Stimulated activated naive CD8-positive, alpha-beta T cell treated with anti-CD3 and anti-CD28 coated beads, Interleukin-15, Interleukin-2, amounts not matched to agents 100 ng/mL and 50 ng/mL, for 24 hours (primary cell): ENCODE results near the gene SLC37A2.

ENCODE experiments used
- H3K27ac Mint-ChIP-seq: one replicate; pipeline ENCODE4 v1.8.0; 2021; ENCODE audit warnings: mild to moderate bottlenecking, mixed read lengths
- H3K27me3 Mint-ChIP-seq: one replicate; pipeline ENCODE4 v1.8.0; 2021; ENCODE audit warnings: mixed read lengths
- H3K36me3 Mint-ChIP-seq: one replicate; pipeline ENCODE4 v1.8.0; 2021; ENCODE audit warnings: low read depth, mixed read lengths
- H3K4me1 Mint-ChIP-seq: one replicate; pipeline ENCODE4 v1.8.0; 2021; ENCODE audit warnings: low read depth, mixed read lengths
- H3K4me3 Mint-ChIP-seq: one replicate; pipeline ENCODE4 v1.8.0; 2021; ENCODE audit warnings: mild to moderate bottlenecking, mixed read lengths
- H3K9me3 Mint-ChIP-seq: one replicate; pipeline ENCODE4 v1.8.0; 2021; ENCODE audit warnings: mixed read lengths

Gene SLC37A2

DNA sequence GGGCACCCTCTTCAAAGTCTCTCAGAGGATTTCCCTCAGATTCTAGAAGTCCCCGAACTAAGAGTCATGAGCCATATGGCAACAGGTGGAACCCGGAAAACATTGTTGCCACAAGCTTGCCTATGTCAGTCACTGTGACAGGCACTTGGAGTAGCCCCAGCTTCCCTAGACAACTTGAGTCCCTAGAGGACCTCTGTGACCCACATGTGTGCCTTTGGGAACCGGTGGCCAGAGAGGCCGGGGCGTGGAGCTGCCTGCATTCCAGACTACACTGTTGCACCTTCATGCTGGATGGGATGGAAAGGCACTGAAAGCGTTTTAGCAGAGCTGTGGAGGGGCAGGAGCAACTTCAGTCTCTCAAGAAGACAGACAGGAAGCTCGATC is 12.1 kb downstream of the SLC37A2 start:
- no peak overlapping the region for H3K4me3 Mint-ChIP-seq

DNA sequence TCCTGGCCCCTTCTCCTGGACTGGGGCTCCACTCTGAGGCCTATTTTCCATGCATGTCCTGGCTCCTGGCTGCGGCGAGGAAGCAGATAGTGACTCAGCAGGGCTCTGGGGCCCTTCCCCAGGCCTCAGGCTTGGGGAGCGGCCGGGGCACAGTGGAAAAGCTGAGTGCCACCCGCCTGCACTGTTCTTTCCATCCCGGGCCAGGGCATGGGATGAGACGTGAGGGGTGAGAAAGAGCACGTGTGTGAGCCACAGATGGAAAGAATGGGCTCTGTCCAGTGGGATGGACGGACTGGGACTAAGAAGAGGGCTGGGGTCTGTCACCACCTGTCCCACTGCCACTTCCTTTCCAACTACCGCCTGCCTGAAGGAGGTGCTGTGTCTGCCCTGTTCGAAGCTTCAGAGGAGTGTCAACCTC is 12.8 kb downstream of the SLC37A2 start:
- peaks cover 18% of the 10 kb centered on the region for H3K4me1 Mint-ChIP-seq
- peaks cover 8% of the 10 kb centered on the region for H3K27me3 Mint-ChIP-seq
- no peak overlapping the region for H3K4me3 Mint-ChIP-seq
- H3K36me3 Mint-ChIP-seq = no peaks in the 10 kb centered on the region
- no peak overlapping the region for H3K27ac Mint-ChIP-seq
- no peaks in the 10 kb centered on the region for H3K9me3 Mint-ChIP-seq

More for the DNA sequence above, 12.1 kb downstream of the SLC37A2 start:
- Mint-ChIP-seq H3K27me3 (peaks cover 8% of the 10 kb centered on the region), H3K9me3 (no peaks in the 10 kb centered on the region), H3K27ac (no peak overlapping the region), H3K4me1 (peaks cover 25% of the 10 kb centered on the region), H3K36me3 (no peaks in the 10 kb centered on the region)

DNA sequence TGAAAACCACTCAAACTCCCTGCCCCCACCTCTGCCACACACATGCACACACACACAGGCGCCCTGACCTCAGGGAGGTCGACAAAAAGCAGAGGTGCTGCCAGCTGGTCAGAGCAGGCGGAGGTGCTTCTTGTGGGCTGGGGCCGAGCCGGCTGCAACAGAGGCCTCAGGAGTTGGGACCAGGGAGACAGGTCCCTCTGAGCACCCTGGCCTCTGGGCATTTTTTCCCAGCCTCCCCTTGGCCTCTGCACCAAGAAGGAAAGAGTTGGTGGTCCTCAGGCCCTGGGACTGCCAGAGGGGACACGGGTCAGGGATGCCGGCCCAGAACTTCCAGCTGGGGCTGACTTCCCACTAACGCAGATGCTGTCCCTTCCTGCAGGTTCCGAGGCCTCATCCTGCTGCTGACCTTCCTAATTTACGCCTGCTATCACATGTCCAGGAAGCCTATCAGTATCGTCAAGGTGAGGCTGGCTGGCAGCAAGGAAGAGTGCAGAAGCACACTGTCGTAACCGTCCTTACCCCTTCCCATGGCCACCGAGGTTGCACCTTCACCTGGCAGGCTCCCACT is 13.4 kb downstream of the SLC37A2 start:
- H3K36me3 Mint-ChIP-seq = no peaks in the 10 kb centered on the region
- no peak overlapping the region for H3K4me3 Mint-ChIP-seq
- H3K27ac Mint-ChIP-seq = no peak overlapping the region
- peaks cover 8% of the 10 kb centered on the region for H3K27me3 Mint-ChIP-seq
- H3K9me3 Mint-ChIP-seq = no peaks in the 10 kb centered on the region
- H3K4me1 Mint-ChIP-seq = peaks cover 12% of the 10 kb centered on the region

DNA sequence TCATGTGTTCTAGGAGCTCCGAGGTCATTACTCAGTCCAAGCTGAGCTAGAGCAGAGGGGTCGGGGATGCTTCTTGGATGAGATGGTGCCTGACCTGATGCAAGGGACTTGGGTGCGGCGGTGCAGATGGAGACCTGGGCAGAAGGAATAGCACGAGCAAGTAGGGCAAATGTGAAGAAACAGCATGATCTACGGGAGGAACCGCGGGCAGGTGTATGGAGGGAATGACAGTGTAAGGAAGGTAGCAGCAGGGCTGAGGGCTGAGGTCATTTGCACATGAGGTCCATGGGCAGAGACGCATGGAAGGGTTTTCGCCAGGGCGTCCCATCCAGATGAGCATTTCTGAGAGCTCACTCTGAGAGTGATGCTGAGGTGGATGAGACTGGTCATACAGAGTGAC is 14.9 kb downstream of the SLC37A2 start:
- Mint-ChIP-seq H3K36me3 (no peaks in the 10 kb centered on the region), H3K9me3 (no peaks in the 10 kb centered on the region), H3K27me3 (peaks cover 4% of the 10 kb centered on the region), H3K4me1 (no peaks in the 10 kb centered on the region), H3K4me3 (no peak overlapping the region), H3K27ac (no peak overlapping the region)

DNA sequence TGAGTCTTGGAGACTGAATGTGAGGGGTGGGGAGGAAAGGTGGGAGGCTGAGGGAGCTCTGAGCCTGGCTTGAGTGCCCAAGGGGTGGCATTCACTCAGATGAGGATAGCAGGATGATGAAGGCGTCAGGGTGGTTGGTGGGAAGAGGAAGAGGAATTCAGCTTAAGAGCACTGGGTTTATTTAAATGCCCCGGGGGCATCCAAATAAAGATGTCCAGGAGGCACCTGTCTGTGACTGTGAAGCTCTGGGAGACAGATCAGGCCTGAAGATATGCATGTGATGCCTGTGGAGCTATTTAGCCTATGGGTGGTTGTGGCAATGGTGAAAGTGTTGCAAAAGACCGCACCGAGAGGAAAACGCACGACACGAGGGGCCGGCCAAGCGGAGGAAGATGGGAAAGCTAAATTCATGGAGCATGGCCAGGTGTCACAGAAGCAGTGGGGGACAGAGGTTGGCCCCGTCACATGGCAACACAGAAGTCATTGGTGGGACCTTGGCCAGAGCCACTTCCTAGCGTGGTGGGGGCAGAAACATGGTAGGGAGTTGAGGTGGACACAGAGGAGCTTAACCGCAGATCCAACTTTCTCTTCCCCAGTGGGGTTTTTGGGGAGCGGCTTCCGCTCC is 15.5 kb downstream of the SLC37A2 start:
- H3K27me3 Mint-ChIP-seq = peaks cover 4% of the 10 kb centered on the region
- H3K27ac Mint-ChIP-seq = no peak overlapping the region
- no peaks in the 10 kb centered on the region for H3K4me1 Mint-ChIP-seq
- H3K4me3 Mint-ChIP-seq = no peak overlapping the region
- H3K36me3 Mint-ChIP-seq = no peaks in the 10 kb centered on the region
- H3K9me3 Mint-ChIP-seq = no peaks in the 10 kb centered on the region

DNA sequence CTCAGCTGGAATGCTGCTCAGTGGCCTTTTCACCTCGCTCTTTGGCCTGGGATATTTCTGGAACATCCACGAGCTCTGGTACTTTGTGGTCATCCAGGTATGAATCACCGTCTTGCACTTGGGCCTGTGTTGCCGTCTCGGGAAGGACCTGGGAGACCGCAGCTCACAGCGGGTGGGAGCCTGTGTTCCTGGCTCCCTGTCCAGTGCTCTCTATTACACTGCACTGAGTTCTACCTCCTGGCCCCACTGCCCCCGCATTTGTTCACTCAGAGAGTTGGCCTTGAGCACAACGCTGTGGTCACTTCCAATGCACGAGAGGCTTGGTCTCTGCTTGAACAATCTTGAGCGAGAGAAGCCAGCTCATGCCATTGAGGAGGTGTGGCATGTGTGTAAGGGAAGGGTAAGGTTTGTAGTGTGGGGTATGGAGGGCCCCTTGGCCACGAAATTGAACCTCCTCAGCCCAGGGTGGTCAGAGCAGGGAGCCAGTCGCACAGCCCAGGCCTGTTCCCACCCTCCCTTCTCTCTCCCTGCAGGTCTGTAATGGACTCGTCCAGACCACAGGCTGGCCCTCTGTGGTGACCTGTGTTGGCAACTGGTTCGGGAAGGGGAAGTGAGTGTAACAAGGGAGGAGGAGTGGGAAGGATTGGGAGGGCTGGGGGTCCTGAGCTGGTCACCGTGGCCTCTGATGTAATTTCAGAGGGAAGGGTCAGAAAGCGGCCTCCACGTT is 16.2 kb downstream of the SLC37A2 start:
- Mint-ChIP-seq H3K4me1 (no peaks in the 10 kb centered on the region), H3K9me3 (no peaks in the 10 kb centered on the region), H3K4me3 (no peak overlapping the region), H3K27me3 (peaks cover 4% of the 10 kb centered on the region), H3K27ac (no peak overlapping the region), H3K36me3 (no peaks in the 10 kb centered on the region)

DNA sequence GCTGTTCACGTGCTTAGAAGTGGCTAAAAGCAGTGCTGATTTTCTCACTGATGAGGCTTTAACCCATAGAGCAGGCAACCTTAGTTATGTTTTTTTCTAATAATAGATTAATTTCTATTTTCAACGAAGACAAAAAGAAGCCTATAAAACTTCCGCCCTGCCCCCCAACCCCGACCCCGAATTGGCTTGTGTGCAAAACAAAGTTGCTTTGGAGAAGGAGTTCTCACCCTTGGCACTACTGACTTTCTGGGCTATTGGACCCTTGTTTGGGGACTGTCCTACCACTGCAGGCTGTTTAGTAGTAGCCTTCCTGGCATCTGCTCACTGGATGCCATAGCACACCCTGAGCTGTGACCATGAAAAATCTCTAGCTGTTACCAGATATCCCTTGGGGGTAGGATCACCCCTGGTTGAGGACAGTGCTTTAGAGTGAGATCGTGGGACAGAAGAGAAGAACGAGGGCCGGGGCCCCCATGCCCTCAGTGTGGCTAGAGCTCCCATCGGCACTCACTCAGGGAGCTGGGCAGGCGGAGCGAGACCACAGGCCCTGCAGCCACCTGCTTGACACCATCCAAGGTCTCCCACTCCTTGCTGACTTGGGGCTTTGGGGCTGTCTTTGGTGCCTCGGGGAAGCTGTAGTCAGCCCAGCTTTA is 16.9 kb downstream of the SLC37A2 start:
- H3K27ac Mint-ChIP-seq = no peak overlapping the region
- H3K27me3 Mint-ChIP-seq = peaks cover 4% of the 10 kb centered on the region
- H3K4me1 Mint-ChIP-seq = no peaks in the 10 kb centered on the region
- H3K9me3 Mint-ChIP-seq = no peaks in the 10 kb centered on the region
- H3K4me3 Mint-ChIP-seq = no peak overlapping the region
- no peaks in the 10 kb centered on the region for H3K36me3 Mint-ChIP-seq

DNA sequence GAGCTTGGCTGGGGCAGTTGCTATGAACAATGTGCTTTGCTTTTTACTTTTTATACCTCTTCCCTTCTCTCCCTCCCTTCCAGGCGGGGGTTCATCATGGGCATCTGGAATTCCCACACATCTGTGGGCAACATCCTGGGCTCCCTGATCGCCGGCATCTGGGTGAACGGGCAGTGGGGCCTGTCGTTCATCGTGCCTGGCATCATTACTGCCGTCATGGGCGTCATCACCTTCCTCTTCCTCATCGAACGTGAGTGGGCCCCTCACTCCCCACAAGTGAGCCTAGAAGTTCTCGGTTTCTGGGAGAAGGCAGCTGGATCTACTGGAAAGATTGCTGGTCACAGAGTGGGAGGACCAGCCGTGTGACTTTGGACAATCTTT is 17.4 kb downstream of the SLC37A2 start:
- Mint-ChIP-seq H3K9me3 (no peaks in the 10 kb centered on the region), H3K27ac (no peak overlapping the region), H3K27me3 (peaks cover 4% of the 10 kb centered on the region), H3K4me1 (no peaks in the 10 kb centered on the region), H3K36me3 (no peaks in the 10 kb centered on the region), H3K4me3 (no peak overlapping the region)

DNA sequence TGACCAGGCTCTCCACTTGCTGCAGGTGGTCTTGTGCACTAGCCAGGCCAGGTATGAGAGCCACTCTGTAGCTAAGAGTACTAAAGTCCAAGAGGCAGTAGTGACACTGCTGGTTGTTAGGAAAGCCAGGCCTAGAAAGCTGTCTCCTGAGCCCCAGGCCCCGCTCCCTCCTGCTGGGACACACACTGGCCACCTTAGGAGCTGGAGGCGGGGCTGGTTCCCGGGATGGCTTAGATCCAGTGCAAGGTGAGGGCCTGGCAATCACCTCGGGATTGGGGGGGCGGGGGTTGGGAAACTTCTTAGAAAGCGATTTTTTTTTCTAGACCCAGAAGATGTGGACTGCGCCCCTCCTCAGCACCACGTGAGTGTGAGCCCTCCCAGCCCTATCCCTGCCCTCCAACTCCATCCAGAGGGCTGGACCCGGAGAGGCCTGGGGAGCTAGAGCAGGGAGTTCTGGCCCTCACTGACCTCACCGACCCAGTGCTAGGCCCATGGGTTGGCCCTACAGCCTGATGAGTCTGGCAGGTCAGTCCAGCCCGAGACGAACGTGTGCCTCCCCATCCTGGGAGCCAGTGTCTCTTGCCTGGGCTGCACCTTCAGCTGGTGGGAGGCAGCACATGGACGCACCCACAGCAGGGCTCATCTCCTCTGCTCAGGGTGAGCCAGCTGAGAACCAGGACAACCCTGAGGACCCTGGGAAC is 18.1 kb downstream of the SLC37A2 start:
- H3K4me1 Mint-ChIP-seq = no peaks in the 10 kb centered on the region
- H3K27me3 Mint-ChIP-seq = peaks cover 4% of the 10 kb centered on the region
- H3K9me3 Mint-ChIP-seq = no peaks in the 10 kb centered on the region
- H3K4me3 Mint-ChIP-seq = no peak overlapping the region
- H3K27ac Mint-ChIP-seq = no peak overlapping the region
- no peaks in the 10 kb centered on the region for H3K36me3 Mint-ChIP-seq

DNA sequence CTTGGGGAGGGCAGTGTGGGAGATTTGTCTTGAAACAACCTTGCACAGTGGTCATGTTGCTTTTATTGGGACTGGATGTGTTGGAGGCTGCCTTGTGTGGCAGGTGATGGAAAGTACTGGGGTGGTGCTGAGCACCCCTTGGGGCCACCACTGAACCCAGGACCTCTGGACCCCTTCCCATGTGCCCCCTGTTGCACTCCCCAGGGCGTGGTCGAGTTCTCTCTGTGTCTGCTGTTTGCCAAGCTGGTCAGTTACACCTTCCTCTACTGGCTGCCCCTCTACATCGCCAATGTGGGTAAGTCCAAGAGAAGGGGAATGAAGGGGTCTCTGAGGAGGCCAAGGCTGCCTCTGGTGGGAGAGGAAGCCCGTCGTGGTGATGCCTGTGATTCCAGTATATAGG is 18.9 kb downstream of the SLC37A2 start:
- Mint-ChIP-seq H3K4me1 (no peaks in the 10 kb centered on the region), H3K27me3 (peaks cover 4% of the 10 kb centered on the region), H3K9me3 (no peaks in the 10 kb centered on the region), H3K36me3 (no peaks in the 10 kb centered on the region), H3K4me3 (no peak overlapping the region), H3K27ac (no peak overlapping the region)

DNA sequence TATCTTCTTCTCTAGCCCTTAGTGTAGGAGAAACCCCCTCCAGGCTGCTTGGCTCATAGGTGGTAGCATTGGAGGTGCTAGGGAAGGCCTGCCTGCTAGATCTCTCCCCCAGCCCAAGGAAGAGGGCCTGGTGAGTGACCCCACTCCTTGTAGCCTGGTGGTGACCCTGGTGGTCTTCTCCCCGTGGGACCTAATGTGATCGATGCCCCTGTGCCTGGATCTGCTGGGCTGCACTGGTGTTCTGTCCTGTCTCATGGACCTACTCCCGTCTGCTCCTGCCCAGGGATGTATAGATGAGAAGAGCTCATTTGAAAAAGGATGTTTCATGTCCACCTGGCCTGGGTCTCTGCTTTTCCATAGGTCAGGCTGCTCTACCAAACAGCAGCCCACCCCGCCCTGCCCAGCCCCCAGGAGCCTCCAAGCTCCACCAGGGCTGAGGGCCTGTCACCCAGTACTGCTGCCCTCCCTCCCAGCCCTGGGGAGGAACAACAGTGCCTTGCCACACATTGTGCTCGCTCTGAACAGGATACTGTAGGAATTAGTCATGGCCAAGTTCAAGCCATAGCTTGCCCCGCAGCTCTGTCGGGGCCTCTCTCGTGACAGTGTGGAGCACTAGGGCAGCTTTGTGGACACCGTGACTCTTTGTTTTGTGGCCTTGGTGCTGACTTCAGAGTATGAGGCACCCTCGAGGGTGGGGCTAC is 19.7 kb downstream of the SLC37A2 start:
- Mint-ChIP-seq H3K9me3 (no peaks in the 10 kb centered on the region), H3K36me3 (no peaks in the 10 kb centered on the region), H3K4me3 (no peak overlapping the region), H3K27ac (no peak overlapping the region), H3K4me1 (no peaks in the 10 kb centered on the region), H3K27me3 (peaks cover 4% of the 10 kb centered on the region)

DNA sequence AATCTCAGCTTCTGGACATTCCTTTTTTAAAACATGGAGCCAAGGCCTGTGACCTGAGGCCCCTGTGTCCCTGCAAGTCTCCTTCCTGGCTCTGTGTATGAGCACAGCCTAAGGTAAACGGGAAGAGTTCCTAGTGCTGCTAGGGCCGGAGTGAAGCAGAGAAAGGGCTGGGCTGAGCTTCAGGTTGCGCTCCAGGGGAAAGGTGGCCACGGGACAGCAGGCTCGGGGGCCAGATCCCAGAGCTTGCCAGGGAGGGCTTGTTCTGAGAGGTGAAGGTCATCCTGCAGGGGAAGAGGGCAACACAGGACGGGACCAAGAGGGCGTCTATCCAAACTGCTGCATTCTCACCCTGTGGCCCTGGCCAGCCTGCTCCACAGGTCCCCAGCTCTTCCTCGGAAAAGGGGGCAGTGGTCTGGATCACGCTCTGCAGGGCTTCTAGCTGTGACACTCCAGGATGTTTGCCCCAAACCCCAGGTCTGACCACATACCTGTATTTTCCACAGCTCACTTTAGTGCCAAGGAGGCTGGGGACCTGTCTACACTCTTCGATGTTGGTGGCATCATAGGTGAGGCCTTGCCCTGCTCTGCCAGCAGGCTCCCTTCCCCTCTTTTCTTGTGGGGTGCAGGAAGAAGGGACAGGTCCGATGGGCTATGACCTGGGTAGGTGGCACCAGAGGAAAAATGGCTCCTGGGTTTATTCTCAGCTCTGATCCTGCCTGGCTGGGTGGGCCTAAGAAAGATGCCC is 20.4 kb downstream of the SLC37A2 start:
- Mint-ChIP-seq H3K9me3 (no peaks in the 10 kb centered on the region), H3K27me3 (no peaks in the 10 kb centered on the region), H3K36me3 (no peaks in the 10 kb centered on the region)

DNA sequence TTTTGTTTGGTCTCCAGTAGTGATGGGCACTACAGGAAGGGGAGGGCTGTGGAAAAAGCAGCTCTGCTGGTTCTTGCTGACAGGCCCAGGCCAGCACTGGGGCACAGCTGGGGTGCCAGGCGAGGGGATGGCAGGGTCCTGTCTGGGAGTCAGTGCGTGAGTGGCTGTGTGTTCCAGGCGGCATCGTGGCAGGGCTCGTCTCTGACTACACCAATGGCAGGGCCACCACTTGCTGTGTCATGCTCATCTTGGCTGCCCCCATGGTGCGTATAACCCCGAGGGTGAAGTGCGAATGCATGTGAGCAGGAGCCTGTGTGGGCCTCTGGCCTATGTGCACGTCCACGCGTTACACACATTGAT is 20.9 kb downstream of the SLC37A2 start:
- Mint-ChIP-seq H3K36me3 (no peaks in the 10 kb centered on the region), H3K4me3 (no peak overlapping the region), H3K27me3 (no peaks in the 10 kb centered on the region), H3K9me3 (no peaks in the 10 kb centered on the region), H3K27ac (no peak overlapping the region), H3K4me1 (no peaks in the 10 kb centered on the region)

More for the DNA sequence above, 20.4 kb downstream of the SLC37A2 start:
- H3K27ac Mint-ChIP-seq = no peak overlapping the region
- no peaks in the 10 kb centered on the region for H3K4me1 Mint-ChIP-seq
- H3K4me3 Mint-ChIP-seq = no peak overlapping the region

DNA sequence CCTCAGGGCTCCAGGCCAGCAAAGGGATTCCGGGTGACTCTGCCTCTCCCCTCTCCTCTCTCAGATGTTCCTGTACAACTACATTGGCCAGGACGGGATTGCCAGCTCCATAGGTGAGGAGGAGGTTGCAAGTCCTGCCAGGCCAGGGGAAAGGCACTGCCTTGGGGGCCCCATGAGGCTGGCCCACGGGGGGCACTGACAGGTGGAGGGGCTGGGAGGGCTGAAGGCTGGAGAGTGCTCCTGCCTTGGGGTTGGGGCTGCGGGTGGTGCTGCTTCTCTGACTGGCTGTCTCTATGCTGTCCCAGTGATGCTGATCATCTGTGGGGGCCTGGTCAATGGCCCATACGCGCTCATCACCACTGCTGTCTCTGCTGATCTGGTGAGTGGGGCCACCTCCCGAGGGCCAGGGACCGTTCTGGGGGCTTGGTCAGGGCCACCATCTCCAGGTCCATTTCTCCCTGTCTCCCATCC is 21.7 kb downstream of the SLC37A2 start:
- H3K4me1 Mint-ChIP-seq = no peaks in the 10 kb centered on the region
- H3K36me3 Mint-ChIP-seq = no peaks in the 10 kb centered on the region
- H3K4me3 Mint-ChIP-seq = no peak overlapping the region
- no peaks in the 10 kb centered on the region for H3K9me3 Mint-ChIP-seq
- H3K27ac Mint-ChIP-seq = no peak overlapping the region
- no peaks in the 10 kb centered on the region for H3K27me3 Mint-ChIP-seq
